HPDE6-E6E7 (cell line): Measurements from ENCODE around the gene ZFHX2.

Experiments
- DNase-seq: peaks from one replicate; pipeline ENCODE4 v3.0.0; 2011; ENCODE audit warnings: missing footprints; ENCODE audit errors: extremely low spot score

Gene ZFHX2

GRCh38 chr14:23572836-23573235 is 21.3 kb upstream of the ZFHX2 start:
- no peak for DNase-seq

- DNase-seq: no peak
Measured at GRCh38 chr14:23572524-23572828, 20.9 kb upstream of the ZFHX2 start.

GRCh38 chr14:23571701-23572523 is 20.3 kb upstream of the ZFHX2 start:
- no peak for DNase-seq

GRCh38 chr14:23570806-23571483 is 19.4 kb upstream of the ZFHX2 start:
- DNase-seq: no peak

GRCh38 chr14:23569443-23570151 is 18.0 kb upstream of the ZFHX2 start:
- DNase-seq: peak; percentile 59

- no peak for DNase-seq
Measured at GRCh38 chr14:23568600-23569331, 17.2 kb upstream of the ZFHX2 start.

GRCh38 chr14:23568021-23568599 is 16.5 kb upstream of the ZFHX2 start:
- no peak for DNase-seq

GRCh38 chr14:23567186-23568020 is 15.8 kb upstream of the ZFHX2 start, which contains the start of gene AP1G2:
AP1G2 (minus strand) TSS chr14:23567791; CDS start chr14:23567314, 477 bp downstream.
- peak; percentile 92 for DNase-seq

- DNase-seq: no peak
Measured at GRCh38 chr14:23566778-23567185, 15.2 kb upstream of the ZFHX2 start.

- DNase-seq: no peak
Measured at GRCh38 chr14:23566112-23566777, 14.7 kb upstream of the ZFHX2 start.

GRCh38 chr14:23565626-23566025 is 14.1 kb upstream of the ZFHX2 start:
- no peak for DNase-seq

- DNase-seq: no peak
Measured at GRCh38 chr14:23564876-23565275, 13.3 kb upstream of the ZFHX2 start.

- no peak for DNase-seq
Measured at GRCh38 chr14:23564181-23564812, 12.7 kb upstream of the ZFHX2 start.

GRCh38 chr14:23563473-23564180 is 12.1 kb upstream of the ZFHX2 start:
- DNase-seq: no peak

- no peak for DNase-seq
Measured at GRCh38 chr14:23562822-23563472, 11.4 kb upstream of the ZFHX2 start.

- DNase-seq: no peak
Measured at GRCh38 chr14:23561873-23562821, 10.6 kb upstream of the ZFHX2 start.

GRCh38 chr14:23561259-23561658 is 9.7 kb upstream of the ZFHX2 start:
- DNase-seq: no peak
